KOPT-K1 (cell line): ENCODE data around the gene ZMIZ1.

ENCODE experiments used
- H3K27ac ChIP-seq: fragments of 200-600 bp; sonication (generic); 2 replicates; pipeline ENCODE4 v1.5.1; 2016; ENCODE audit warnings: antibody characterized with exemption, mild to moderate bottlenecking, low read depth, low read length; ENCODE audit not compliant: poor library complexity, severe bottlenecking
- H3K36me3 ChIP-seq: fragments of 200-600 bp; sonication (generic); 2 replicates; pipeline ENCODE4 v1.5.1; 2017; ENCODE audit warnings: antibody characterized with exemption, mild to moderate bottlenecking, low read length, moderate library complexity; ENCODE audit not compliant: insufficient read depth
- H3K9me3 ChIP-seq: fragments of 200-600 bp; sonication (generic); 2 replicates; pipeline ENCODE4 v1.5.1; 2017; ENCODE audit warnings: antibody characterized with exemption, low read length, mild to moderate bottlenecking; ENCODE audit not compliant: insufficient read depth, poor library complexity, severe bottlenecking

ZMIZ1 gene

GRCh38 chr10:79340646-79341244 lies 272.0 kb downstream of the ZMIZ1 start:
- H3K36me3 ChIP-seq, result no peaks in the 10 kb centered on the region
- no peaks in the 10 kb centered on the region for H3K9me3 ChIP-seq
- H3K27ac ChIP-seq, result no peak overlapping the region

GRCh38 chr10:79342295-79342761 lies 273.6 kb downstream of the ZMIZ1 start:
- no peaks in the 10 kb centered on the region for H3K9me3 ChIP-seq
- H3K36me3 ChIP-seq, result no peaks in the 10 kb centered on the region
- no peak overlapping the region for H3K27ac ChIP-seq

DNA sequence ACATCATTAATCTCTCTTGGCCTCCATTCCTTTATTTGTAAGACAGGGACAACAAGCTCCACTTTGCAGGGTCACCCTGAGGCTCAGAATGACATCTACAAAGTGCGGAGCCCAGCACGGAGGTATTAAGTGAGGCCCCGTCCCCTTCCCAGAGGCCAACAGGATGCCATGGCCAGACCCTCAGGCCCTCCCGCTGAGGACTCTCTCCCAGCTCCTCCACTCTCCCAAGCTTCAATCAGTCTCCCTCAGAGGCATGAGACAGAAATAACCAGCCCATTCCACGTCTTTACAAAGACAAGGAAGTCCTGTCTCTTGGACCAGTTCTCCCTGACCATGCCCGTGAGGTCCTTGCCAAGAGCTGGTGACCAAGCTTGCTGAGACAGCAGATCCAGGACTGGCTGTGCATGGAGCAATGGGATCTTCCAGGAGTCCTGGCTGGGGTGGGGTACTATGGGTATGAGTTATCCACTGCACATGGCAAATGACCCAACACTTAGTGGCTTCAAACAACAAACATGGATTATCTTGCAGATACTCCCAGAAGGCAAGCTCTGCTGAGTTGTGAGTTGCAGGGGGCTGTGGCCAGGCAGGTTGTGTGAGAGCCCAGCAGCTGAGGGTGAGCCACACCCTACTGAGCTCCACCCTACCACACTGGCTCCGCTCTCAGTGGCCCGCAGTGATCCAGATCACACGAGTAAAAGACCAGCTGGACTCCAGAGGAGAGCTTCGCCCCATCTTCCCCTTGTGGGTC lies 274.2 kb downstream of the ZMIZ1 start:
- H3K27ac ChIP-seq, result no peak overlapping the region
- H3K9me3 ChIP-seq, result no peaks in the 10 kb centered on the region
- H3K36me3 ChIP-seq, result no peaks in the 10 kb centered on the region

- Histone ChIP-seq H3K36me3 (peaks cover 13% of the 10 kb centered on the region), H3K27ac (no peak overlapping the region), H3K9me3 (no peaks in the 10 kb centered on the region)
These were observed 275.9 kb downstream of the ZMIZ1 start for GRCh38 chr10:79344502-79345195.

- no peaks in the 10 kb centered on the region for H3K9me3 ChIP-seq
- peaks cover 21% of the 10 kb centered on the region for H3K36me3 ChIP-seq
- H3K27ac ChIP-seq, result no peak overlapping the region
These were observed 276.7 kb downstream of the ZMIZ1 start for GRCh38 chr10:79345241-79346011.

DNA sequence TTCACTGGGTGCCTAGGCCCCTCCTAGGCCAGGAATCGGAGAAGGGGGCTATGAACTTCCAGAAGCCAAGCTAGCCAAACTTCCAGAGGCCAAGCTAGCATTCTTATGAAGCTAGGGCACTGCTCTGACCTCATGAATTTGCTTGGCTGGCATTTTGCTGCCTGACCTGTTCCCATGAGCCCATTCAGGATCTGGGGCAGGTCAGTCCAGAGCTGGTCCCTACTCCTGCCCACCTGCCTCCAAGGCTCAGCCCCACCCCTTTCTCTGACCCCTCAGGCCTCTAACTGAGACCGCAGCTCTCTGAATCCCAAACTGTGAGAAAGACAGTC lies 277.2 kb downstream of the ZMIZ1 start:
- Histone ChIP-seq H3K36me3 (peaks cover 26% of the 10 kb centered on the region), H3K9me3 (no peaks in the 10 kb centered on the region), H3K27ac (no peak overlapping the region)

GRCh38 chr10:79346388-79347225 lies 277.8 kb downstream of the ZMIZ1 start:
- Histone ChIP-seq H3K9me3 (no peaks in the 10 kb centered on the region), H3K27ac (peak overlapping the region; percentile 98)

GRCh38 chr10:79347226-79347893 lies 278.6 kb downstream of the ZMIZ1 start, which contains the start of gene PPIF:
Gene PPIF, plus strand, starts transcription at chr10:79347469. Its CDS starts 80 bp downstream, at chr10:79347549.
- H3K27ac ChIP-seq, result peak within 1 kb of the TSS; percentile 98
- H3K36me3 ChIP-seq, result peaks cover 40% of the 10 kb centered on the region
- H3K9me3 ChIP-seq, result no peaks in the 10 kb centered on the region

More at GRCh38 chr10:79346388-79347225, 277.8 kb downstream of the ZMIZ1 start:
- H3K36me3 ChIP-seq, result peaks cover 32% of the 10 kb centered on the region

GRCh38 chr10:79347894-79348639 lies 279.3 kb downstream of the ZMIZ1 start:
- H3K27ac ChIP-seq, result peak overlapping the region; percentile 98
- H3K9me3 ChIP-seq, result no peaks in the 10 kb centered on the region
- peaks cover 47% of the 10 kb centered on the region for H3K36me3 ChIP-seq

DNA sequence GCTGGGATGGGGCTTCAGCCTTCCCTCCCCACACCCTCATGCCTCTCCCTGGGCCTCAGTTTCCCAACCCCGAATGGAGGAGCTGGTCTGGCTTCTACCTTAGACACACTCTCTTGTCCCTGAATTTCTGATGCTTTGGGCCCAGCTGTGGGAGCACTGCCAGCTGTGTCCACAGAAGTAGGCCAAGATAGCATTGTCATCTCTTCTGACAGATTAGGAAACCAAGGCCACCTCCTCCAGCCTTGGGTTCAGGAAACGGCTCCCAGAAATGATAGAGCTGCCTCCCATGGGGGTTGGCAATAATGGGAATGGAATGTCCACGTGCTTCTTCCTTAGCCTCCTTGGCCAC lies 279.8 kb downstream of the ZMIZ1 start:
- no peaks in the 10 kb centered on the region for H3K9me3 ChIP-seq
- peaks cover 52% of the 10 kb centered on the region for H3K36me3 ChIP-seq
- H3K27ac ChIP-seq, result peak overlapping the region; percentile 98

DNA sequence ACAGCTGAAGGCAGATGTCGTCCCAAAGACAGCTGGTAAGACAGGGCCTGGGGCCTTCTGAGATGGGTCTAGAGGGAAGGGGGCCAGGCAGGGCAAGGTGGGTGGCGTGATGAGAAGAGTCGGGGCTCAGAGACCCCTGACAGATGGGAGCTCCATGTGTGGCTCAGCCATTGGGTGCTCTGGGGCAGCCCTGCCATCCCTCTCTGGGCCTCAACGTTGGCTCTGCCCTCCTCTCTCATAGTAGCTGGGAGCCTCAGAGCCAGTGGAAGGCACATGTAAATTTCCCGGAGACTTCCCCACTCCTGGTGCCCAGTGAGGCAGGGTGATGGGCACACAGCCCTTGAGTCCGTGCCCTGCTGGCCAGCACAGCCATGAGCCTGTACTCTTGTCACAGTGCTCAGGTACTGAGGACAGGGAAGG lies 280.3 kb downstream of the ZMIZ1 start:
- Histone ChIP-seq H3K27ac (peak overlapping the region; percentile 98), H3K9me3 (no peaks in the 10 kb centered on the region), H3K36me3 (peaks cover 57% of the 10 kb centered on the region)

DNA sequence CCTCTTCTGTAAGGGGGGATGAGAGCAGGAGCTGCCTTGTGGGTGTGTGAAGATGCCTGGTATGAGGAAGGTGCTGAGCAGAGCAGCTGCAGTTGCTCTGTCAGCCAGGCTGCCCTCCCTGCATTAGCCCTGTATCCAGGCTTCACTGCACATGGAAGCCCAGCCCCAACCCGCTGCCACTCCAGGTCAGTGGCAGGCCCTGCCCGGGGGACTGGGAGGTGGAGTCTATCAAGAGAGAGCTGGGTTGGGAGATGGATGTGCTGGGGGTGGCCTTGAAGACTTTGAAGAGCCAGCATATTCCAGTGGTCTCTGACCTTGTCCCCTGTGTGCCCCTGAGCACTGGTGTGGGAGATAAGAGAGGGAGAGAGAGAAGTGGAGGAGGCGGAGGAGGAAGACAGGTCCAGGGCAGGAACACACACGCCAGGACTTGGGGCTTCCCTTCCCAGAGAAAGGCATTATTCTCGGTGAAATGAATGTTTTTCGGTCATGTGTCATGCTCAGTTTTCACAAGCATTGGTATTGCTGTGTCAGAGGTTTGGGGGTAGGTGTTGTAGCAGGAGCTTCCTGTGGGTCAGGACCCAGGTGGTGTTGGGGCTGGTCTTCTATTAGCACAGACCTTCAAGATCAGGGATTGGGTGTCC lies 281.1 kb downstream of the ZMIZ1 start:
- H3K36me3 ChIP-seq, result peaks cover 65% of the 10 kb centered on the region
- no peak overlapping the region for H3K27ac ChIP-seq
- H3K9me3 ChIP-seq, result no peaks in the 10 kb centered on the region
